K562 (cell line): Measurements from ENCODE around the gene TIMM50. TPM values are rescaled to one million over a fixed set of nuclear protein-coding genes. Genes with fewer than 3 reads are reported as not detected.
A peak's percentile ranks its signal among the peaks of the same experiment; 100 is the strongest.

Source experiments
- ATAC-seq: fragments of 200-7000 bp; cut with Tn5 transposase; 3 replicates; pipeline ENCODE4 v1.9.1; 2020; ENCODE audit warnings: moderate library complexity
- BruUV-seq: library from RNA; stranded (reverse); fragments of 400-500 nt; replicated peaks from 2 replicates; lab custom pipeline; 2021; lab: Mats Ljungman, UMichigan
- CTCF ChIA-PET: fragments of 300-600 bp; formaldehyde crosslinking; extraction: SDS; loops from one replicate; lab custom pipeline; 2021; ENCODE audit warnings: low intra/inter-chr PET ratio; lab: Yijun Ruan, JAX
- POLR2A ChIA-PET: fragments of 300-600, 350-650 bp; sonication (Branson Sonifier 250); formaldehyde crosslinking; extraction: SDS; loops from one replicate; lab custom pipeline; 2021; ENCODE audit warnings: antibody characterized with exemption, inconsistent platforms; lab: Yijun Ruan, JAX
- DNase-seq, 4 experiments: peaks; one replicate each; pipeline versions ENCODE4 v3.0.0 to v3.0.0-alpha.2; 2011 to 2018; ENCODE audit warnings: low spot score in 3 of 4, mixed read lengths in 3 of 4; ENCODE audit errors: extremely low read depth in 1 of 4
- FAIRE-seq: peaks from 2 replicates; lab custom pipeline; 2011; peaks lifted over from hg19 to GRCh38; lab: Jason Lieb, UNC
- H2AFZ ChIP-seq: 2 replicates; pipeline ENCODE4 v1.6.0; 2011; ENCODE audit warnings: low read depth, low read length, control low read depth, inconsistent platforms
- H3K27ac ChIP-seq: fragments of 200-600 bp; 3 replicates; pipeline ENCODE4 v1.8.0; 2011; ENCODE audit warnings: low read depth, mild to moderate bottlenecking, control low read depth, inconsistent platforms, low read length, moderate library complexity, mixed read lengths; ENCODE audit errors: extremely low read depth
- H3K27me3 ChIP-seq, 2 experiments: fragments of 300-600 bp in 1 of 2; 2 replicates in 1 of 2; 3 replicates in 1 of 2; pipeline versions ENCODE4 v1.6.0 to v1.8.0; 2011; ENCODE audit warnings: inconsistent platforms in 2 of 2, low read length in 2 of 2, mild to moderate bottlenecking in 1 of 2, mixed read lengths in 1 of 2, moderate library complexity in 1 of 2; ENCODE audit not compliant: control insufficient read depth in 2 of 2, insufficient read depth in 2 of 2
- H3K36me3 ChIP-seq: fragments of 300-600 bp; 3 replicates; pipeline ENCODE4 v1.8.0; 2011; ENCODE audit warnings: mild to moderate bottlenecking, low read length, inconsistent platforms; ENCODE audit not compliant: control insufficient read depth, insufficient read depth
- H3K4me1 ChIP-seq, 2 experiments: fragments of 200-600 bp in 1 of 2; replicated peaks in 1 of 2; 2 replicates in 1 of 2; 3 replicates in 1 of 2; pipeline versions ENCODE4 v1.5.1 to v1.8.0; 2011; ENCODE audit warnings: inconsistent platforms in 2 of 2, low read length in 2 of 2, mild to moderate bottlenecking in 1 of 2, mixed read lengths in 1 of 2, moderate library complexity in 1 of 2; ENCODE audit not compliant: control insufficient read depth in 2 of 2, insufficient read depth in 2 of 2
- H3K4me2 ChIP-seq: 2 replicates; pipeline ENCODE4 v1.6.1; 2011; ENCODE audit warnings: low read length, control low read depth, inconsistent platforms, mixed read lengths; ENCODE audit not compliant: insufficient read depth
- H3K4me3 ChIP-seq: fragments of 200-600 bp; sonication (generic), shearing (Covaris generic); 2 replicates; pipeline ENCODE4 v1.5.1; 2016; ENCODE audit warnings: control low read depth, inconsistent platforms
- H3K79me2 ChIP-seq: fragments of 200-600 bp; 3 replicates; pipeline ENCODE4 v1.8.0; 2011; ENCODE audit warnings: low read length, inconsistent platforms; ENCODE audit not compliant: control insufficient read depth, insufficient read depth
- H3K9ac ChIP-seq, 2 experiments: 2 replicates each; pipeline versions ENCODE4 v1.6.0 to v1.6.1; 2011; ENCODE audit warnings: low read depth in 2 of 2, low read length in 2 of 2, control low read depth in 1 of 2, inconsistent platforms in 1 of 2, mild to moderate bottlenecking in 1 of 2, mixed read lengths in 1 of 2; ENCODE audit not compliant: insufficient read depth in 1 of 2
- H3K9me1 ChIP-seq: one replicate; pipeline ENCODE4 v1.6.0; 2011; ENCODE audit warnings: inconsistent platforms, mild to moderate bottlenecking, low read length, moderate library complexity; ENCODE audit not compliant: control insufficient read depth, insufficient read depth
- H3K9me3 ChIP-seq: replicated peaks from 2 replicates; pipeline ENCODE4 v1.5.1; 2011; ENCODE audit warnings: low read depth, low read length, inconsistent platforms; ENCODE audit not compliant: control insufficient read depth, insufficient read depth
- H4K20me1 ChIP-seq: replicated peaks from 2 replicates; pipeline ENCODE4 v1.6.1; 2011; ENCODE audit warnings: low read length, inconsistent platforms, mixed read lengths; ENCODE audit not compliant: control insufficient read depth, insufficient read depth
- CEBPB ChIP-seq: fragments of 450-650 bp; IDR thresholded peaks from 2 replicates; pipeline ENCODE4 v1.6.1; 2016; ENCODE audit warnings: missing genetic modification characterization, missing compliant biosample characterization
- KDM4B ChIP-seq, 2 experiments: fragments of 450-650 bp in 1 of 2; sonication (generic) in 1 of 2; IDR thresholded peaks; 2 replicates each; pipeline ENCODE4 v1.6.1; 2016 to 2017; ENCODE audit warnings: borderline replicate concordance in 2 of 2, antibody characterized with exemption in 1 of 2, low read depth in 1 of 2, mild to moderate bottlenecking in 1 of 2
- LCOR ChIP-seq: sonication (generic); formaldehyde crosslinking; IDR thresholded peaks from 2 replicates; pipeline ENCODE4 v1.8.0; 2022; ENCODE audit warnings: mild to moderate bottlenecking, missing genetic modification reagents
- MAFK ChIP-seq: IDR thresholded peaks from 2 replicates; pipeline ENCODE4 v1.6.1; 2011; ENCODE audit warnings: low read length, improper control_type of control experiment
- MCM5 ChIP-seq: fragments of 450-650 bp; IDR thresholded peaks from 2 replicates; pipeline ENCODE4 v1.6.1; 2016; ENCODE audit warnings: low read depth
- PBX2 ChIP-seq, 2 experiments: IDR thresholded peaks in 1 of 2; conservative IDR thresholded peaks in 1 of 2; 2 replicates each; pipeline ENCODE4 v1.6.1; 2016; ENCODE audit warnings: low read depth in 2 of 2, mild to moderate bottlenecking in 1 of 2, missing compliant biosample characterization in 1 of 2, missing genetic modification characterization in 1 of 2, moderate library complexity in 1 of 2
- PML ChIP-seq: IDR thresholded peaks from 2 replicates; pipeline ENCODE4 v1.6.1; 2012; ENCODE audit warnings: low read length, inconsistent platforms
- POLR2A ChIP-seq: fragments of 450-650 bp; conservative IDR thresholded peaks from 2 replicates; pipeline ENCODE4 v1.6.1; 2016
- SNIP1 ChIP-seq: fragments of 450-650 bp; IDR thresholded peaks from 2 replicates; pipeline ENCODE4 v1.7.1; 2017; ENCODE audit warnings: low read depth, mild to moderate bottlenecking
- VEZF1 ChIP-seq: fragments of 200-800 bp; sonication (Bioruptor generic); IDR thresholded peaks from 2 replicates; pipeline ENCODE4 v1.6.1; 2017; ENCODE audit warnings: missing genetic modification characterization, missing compliant biosample characterization
- ZFP36 ChIP-seq: fragments of 150-350 bp; IDR thresholded peaks from 2 replicates; pipeline ENCODE4 v1.6.1; 2018; ENCODE audit warnings: low read length, low read depth; ENCODE audit not compliant: partially characterized antibody
- ZNF384 ChIP-seq: IDR thresholded peaks from 2 replicates; pipeline ENCODE4 v1.6.1; 2012; ENCODE audit warnings: low read depth, low read length, improper control_type of control experiment
- ZNF449 ChIP-seq: fragments of 250-450 bp; sonication (Bioruptor Pico); IDR thresholded peaks from 2 replicates; pipeline ENCODE4 v1.8.0; 2022; ENCODE audit warnings: moderate library complexity, mild to moderate bottlenecking, inconsistent platforms
- ZNF589 ChIP-seq: fragments of 200-800 bp; sonication (Bioruptor generic); IDR thresholded peaks from 2 replicates; pipeline ENCODE4 v1.6.1; 2016; ENCODE audit warnings: low read depth, missing genetic modification characterization, missing compliant biosample characterization
- WGBS: fragments of 100-300 bp; shearing (Covaris generic); methylation state at CpG from one replicate; pipeline ENCODE4 v1.1.6; 2016; ENCODE audit warnings: low coverage, mixed read lengths; ENCODE audit not compliant: insufficient coverage; ENCODE audit errors: missing lambda C conversion rate; 5-methylcytosine and 5-hydroxymethylcytosine counted together
- in situ Hi-C: fragments of 300-500 bp; cut with MboI; formaldehyde crosslinking; loops from 4 replicates; pipeline ENCODE4 v1.15.0; 2018; ENCODE audit warnings: inconsistent platforms, mixed read lengths
- intact Hi-C: fragments of 100-400 bp; cut with micrococcal nuclease; formaldehyde crosslinking; loops from 2 replicates; pipeline ENCODE4 v1.14.2; 2022
- polyA plus RNA-seq, 8 experiments: library from polyadenylated mRNA; depleted of rRNA in 4 of 8; stranded (reverse) in 5 of 8; unstranded in 3 of 8; fragments of >200 nt; fragmentation: Nextera tagmentation in 2 of 8; fragmentation: Illumina TruSeq in 1 of 8; extraction: Ambion mirVana in 2 of 8; extraction: Trizol in 1 of 8; gene quantifications; 2 replicates each; pipeline versions ENCODE4 v1.2.1 to v1.2.3, GENCODE V29; 2011 to 2014; ENCODE audit warnings: inconsistent platforms in 1 of 8, missing spikeins in 1 of 8
- total RNA-seq, 7 experiments: library from RNA; depleted of rRNA in 6 of 7; stranded (reverse); fragments of >200 nt in 6 of 7; fragmentation: Illumina TruSeq in 2 of 7; extraction: Trizol in 2 of 7; gene quantifications; 2 replicates each; pipeline versions ENCODE4 v1.2.1 to v1.2.3, GENCODE V29; 2011 to 2021; ENCODE audit warnings: low replicate concordance in 1 of 7

The TIMM50 gene
- total and polyA plus RNA-seq, 9 of the 15 experiments (the other 6 are each of a cell fraction or from before 2014, with no cell fraction given), result 28.3 to 221 (median 170) TPM

GRCh38 chr19:39438270-39438934 lies 42.2 kb upstream of the TIMM50 start (continued):
- no peak for TF ChIP-seq KDM4B (IDR thresholded peaks at IDR 0.05; ENCODE audit: borderline replicate concordance in 2 of 2, low read depth in 1 of 2)
- no peak for TF ChIP-seq ZFP36
- no peak for TF ChIP-seq PML
- peak; percentile 47; the same call in 1 of the 2 replicates for TF ChIP-seq ZNF384
- TF ChIP-seq CEBPB, result peak; percentile 52; the same call in 1 of the 2 replicates
- no peak for TF ChIP-seq VEZF1 (CRISPR knock-in tag)

- H4K20me1 ChIP-seq, result peaks cover 4% of the 10 kb centered on the region; the same call in 1 of the 2 replicates
- ATAC-seq (peak; percentile 8), FAIRE-seq (no peak), DNase-seq (peak in 1 of 4 experiments; percentile 38)
- H3K36me3 ChIP-seq, result peaks cover 25% of the 10 kb centered on the region; the same call in 2 of the 3 replicates
- in situ Hi-C loops, result loop anchor here (5.0 kb wide), 1 partner anchor 93 kb away; no protein-coding TSS in a partner anchor
- peak overlapping the region; percentile 71 for H3K4me3 ChIP-seq
- intact Hi-C loops, result loop anchor here (2.0 to 5.0 kb wide), 2 partner anchors 38 to 54 kb away; partner anchors contain the start of genes MED29, PAF1 and TIMM50
- TSS peak; percentile 96 for BruUV-seq
- H3K4me2 ChIP-seq, result peak overlapping the region; percentile 90
- H3K9ac ChIP-seq, result peak overlapping the region; percentile 89 to 99
- H3K4me1 ChIP-seq, result peaks cover 2 to 22% of the 10 kb centered on the region in 2 experiments; a peak in 3 of 5 replicates
- H2AFZ ChIP-seq, result peak overlapping the region; percentile 81
- 1% methylated on average over 14 of the region's 17 CpGs for WGBS
- CTCF ChIA-PET, result interaction anchor here (0.7 kb wide), 1 partner anchor 74 kb away, joined by 3 read pairs; no protein-coding TSS in a partner anchor
- no peaks in the 10 kb centered on the region for H3K9me3 ChIP-seq
- no peaks in the 10 kb centered on the region for H3K27me3 ChIP-seq
- POLR2A ChIA-PET, result interaction anchor here (0.7 to 2.3 kb wide), 7 partner anchors 9 to 89 kb away, joined by 3 to 38 read pairs (median 4); partner anchors contain the start of genes RPS16 and TIMM50
- H3K9me1 ChIP-seq, result no peaks in the 10 kb centered on the region
- H3K79me2 ChIP-seq, result peaks cover 53% of the 10 kb centered on the region
- H3K27ac ChIP-seq, result peak overlapping the region; percentile 72
- no peak for TF ChIP-seq MCM5
- no peak for TF ChIP-seq MAFK
- no peak for TF ChIP-seq ZNF589 (CRISPR knock-in tag)
- no peak for TF ChIP-seq SNIP1
- no peak for TF ChIP-seq ZNF449 (CRISPR knock-in tag)
- no peak for TF ChIP-seq POLR2A
- no peak for TF ChIP-seq PBX2 (CRISPR knock-in tag; IDR thresholded peaks at IDR 0.05; ENCODE audit: low read depth)
- TF ChIP-seq PBX2 (tag; conservative IDR thresholded peaks at IDR 0.05; ENCODE audit: low read depth), result peak; percentile 50
- 0 out of 2 replicates have a peak, but pooled peaks have one; percentile 24 for TF ChIP-seq LCOR (CRISPR knock-in tag)
Observed at GRCh38 chr19:39444598-39445195, 35.9 kb upstream of the TIMM50 start.
